ENCODE measurements around the gene CCL21. TPM values are rescaled to one million over a fixed set of nuclear protein-coding genes. Genes with fewer than 3 reads are reported as not detected.

The CCL21 gene
- total and polyA plus RNA-seq, 10 of the 15 experiments (the other 5 are each of a cell fraction or from before 2014, with no cell fraction given): 0.26 TPM; not detected in 9

- no peak overlapping the region for H2AFZ ChIP-seq (ENCODE audit: control insufficient read depth, low read depth, low read length)
- TF ChIP-seq HDGF (IDR thresholded peaks at IDR 0.05): no peak
- TF ChIP-seq RELA (IDR thresholded peaks at IDR 0.05; ENCODE audit: borderline replicate concordance, partially characterized antibody): no peak
- no peak for TF ChIP-seq SREBF2 (IDR thresholded peaks at IDR 0.05; ENCODE audit: low read length)
- TF ChIP-seq YY1 (IDR thresholded peaks at IDR 0.05; ENCODE audit: low read depth, low read length): no peak
- no peak for TF ChIP-seq STAT3 (IDR thresholded peaks at IDR 0.05; ENCODE audit: low read depth, low read length)
- no peak for TF ChIP-seq CBFB (IDR thresholded peaks at IDR 0.05; ENCODE audit: low read depth)
- TF ChIP-seq TCF12 (IDR thresholded peaks at IDR 0.05; ENCODE audit: low read depth, low read length): no peak
- TF ChIP-seq BHLHE40 (IDR thresholded peaks at IDR 0.05; ENCODE audit: borderline replicate concordance in 1 of 2, low read depth in 2 of 2, low read length in 1 of 2): no peak
- TF ChIP-seq TARDBP (IDR thresholded peaks at IDR 0.05; ENCODE audit: borderline replicate concordance): no peak
- TF ChIP-seq ZZZ3 (IDR thresholded peaks at IDR 0.05; ENCODE audit: control insufficient read depth, insufficient read length, low read depth): no peak
- TF ChIP-seq FOS (IDR thresholded peaks at IDR 0.05; ENCODE audit: borderline replicate concordance, extremely low read depth, insufficient read length): no peak
- intact Hi-C loops (cut with micrococcal nuclease; ENCODE audit: unreplicated experiment): no loop called here
- no peaks in the 10 kb centered on the region for H3K79me2 ChIP-seq (ENCODE audit: control insufficient read depth, insufficient read depth, low read length)
- ChIA-PET POLR2A (no interaction called here), RAD21 (ENCODE audit: unreplicated experiment) (no interaction called here), SMC1A (ENCODE audit: uncharacterized antibody, unreplicated experiment) (no interaction called here), CTCF (no interaction called here)
- H3K4me3 ChIP-seq: no peak overlapping the region
- in situ Hi-C loops (cut with MboI): no loop called here
- H3K27ac ChIP-seq (ENCODE audit: control insufficient read depth, insufficient read depth): no peak overlapping the region
- no peaks in the 10 kb centered on the region; a peak in 1 of 4 replicates for H3K27me3 ChIP-seq (replicated peaks in 1 of 2; ENCODE audit: control insufficient read depth in 2 of 2, insufficient read depth in 2 of 2, low read length in 1 of 2)
- H3K4me2 ChIP-seq (ENCODE audit: control insufficient read depth, insufficient read depth): no peak overlapping the region
- no peaks in the 10 kb centered on the region for H3K36me3 ChIP-seq (ENCODE audit: control insufficient read depth in 2 of 2, insufficient read depth in 2 of 2, low read length in 1 of 2)
- DNase-seq (ENCODE audit: low read depth, low spot score) (no peak), ATAC-seq (no peak), FAIRE-seq (no peak)
- WGBS (ENCODE audit: insufficient coverage, insufficient replicate concordance, low lambda C conversion rate, missing lambda C conversion rate): 39% methylated on average over 8 of the region's 8 CpGs
- no TSS peak for BruUV-seq (replicated peaks)
- no peaks in the 10 kb centered on the region for H3K9me3 ChIP-seq (replicated peaks; ENCODE audit: control insufficient read depth, insufficient read depth, low read length)
- no peaks in the 10 kb centered on the region for H3K4me1 ChIP-seq (ENCODE audit: control insufficient read depth, insufficient read depth, low read length)
- no peak overlapping the region for H3K9ac ChIP-seq (ENCODE audit: control insufficient read depth, insufficient read depth, low read length)
- H4K20me1 ChIP-seq (ENCODE audit: control insufficient read depth, insufficient read depth): no peaks in the 10 kb centered on the region
These were observed 9.3 kb upstream of the CCL21 start for GRCh38 chr9:34719021-34719768.
